Breast epithelium (tissue), 3 donors: ENCODE results near the gene CERS1.

Source experiments
- POLR2A ChIP-seq: fragments of 450-650 bp; IDR thresholded peaks from one replicate; pipeline ENCODE4 v1.6.1; 2016; ENCODE audit warnings: antibody characterized with exemption, mild to moderate bottlenecking, moderate library complexity
- POLR2AphosphoS5 ChIP-seq, 3 donors: sonication (generic); formaldehyde crosslinking; IDR thresholded peaks; one replicate each; pipeline ENCODE4 v1.6.1; 2017; ENCODE audit warnings: antibody characterized with exemption in 3 of 3
- TF ChIP-seq, protein P1 (sequence below), 3 donors: fragments of 450-650 bp; IDR thresholded peaks; one replicate each; pipeline ENCODE4 v1.5.1; 2016 to 2017; ENCODE audit warnings: antibody characterized with exemption in 3 of 3, mild to moderate bottlenecking in 3 of 3, moderate library complexity in 3 of 3

- TF ChIP-seq, protein P1, sequence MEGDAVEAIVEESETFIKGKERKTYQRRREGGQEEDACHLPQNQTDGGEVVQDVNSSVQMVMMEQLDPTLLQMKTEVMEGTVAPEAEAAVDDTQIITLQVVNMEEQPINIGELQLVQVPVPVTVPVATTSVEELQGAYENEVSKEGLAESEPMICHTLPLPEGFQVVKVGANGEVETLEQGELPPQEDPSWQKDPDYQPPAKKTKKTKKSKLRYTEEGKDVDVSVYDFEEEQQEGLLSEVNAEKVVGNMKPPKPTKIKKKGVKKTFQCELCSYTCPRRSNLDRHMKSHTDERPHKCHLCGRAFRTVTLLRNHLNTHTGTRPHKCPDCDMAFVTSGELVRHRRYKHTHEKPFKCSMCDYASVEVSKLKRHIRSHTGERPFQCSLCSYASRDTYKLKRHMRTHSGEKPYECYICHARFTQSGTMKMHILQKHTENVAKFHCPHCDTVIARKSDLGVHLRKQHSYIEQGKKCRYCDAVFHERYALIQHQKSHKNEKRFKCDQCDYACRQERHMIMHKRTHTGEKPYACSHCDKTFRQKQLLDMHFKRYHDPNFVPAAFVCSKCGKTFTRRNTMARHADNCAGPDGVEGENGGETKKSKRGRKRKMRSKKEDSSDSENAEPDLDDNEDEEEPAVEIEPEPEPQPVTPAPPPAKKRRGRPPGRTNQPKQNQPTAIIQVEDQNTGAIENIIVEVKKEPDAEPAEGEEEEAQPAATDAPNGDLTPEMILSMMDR (IDR thresholded peaks at IDR 0.05), result no peak
- TF ChIP-seq POLR2AphosphoS5 (IDR thresholded peaks at IDR 0.05) (no peak), POLR2A (no peak)
Measured at GRCh38 chr19:18933297-18933696, 37.3 kb upstream of the CERS1 start.
